Measurements from ENCODE around the gene WDR6. TPM values are rescaled to one million over a fixed set of nuclear protein-coding genes. Genes with fewer than 3 reads are reported as not detected.
"Not testable (repeated sequence)": the region's sequence is repeated elsewhere in the genome, so short reads cannot be mapped to it uniquely, and the experiment has no call there.

WDR6 gene
- polyA plus RNA-seq, 3 donors, result 192 to 229 (median 222) TPM

GRCh38 chr3:49006408-49007067 is 653 bp upstream of the WDR6 start:
- peak in 1 of 11 donors; percentile 15 for DNase-seq (ENCODE audit: extremely low read depth in 1 of 11, low read depth in 9 of 11, low spot score in 4 of 11)

- peak in 4 of 11 donors; percentile 59 to 83 (median 74) for DNase-seq (ENCODE audit: extremely low read depth in 1 of 11, low read depth in 9 of 11, low spot score in 4 of 11)
Measured at GRCh38 chr3:49007771-49008528, 759 bp downstream of the WDR6 start.

GRCh38 chr3:49008627-49009026 is 1.4 kb downstream of the WDR6 start:
- not testable (repeated sequence) for DNase-seq (ENCODE audit: extremely low read depth in 1 of 11, low read depth in 9 of 11, low spot score in 4 of 11)

- no peak for DNase-seq (ENCODE audit: extremely low read depth in 1 of 11, low read depth in 9 of 11, low spot score in 4 of 11)
Measured at GRCh38 chr3:49009396-49009795, 2.2 kb downstream of the WDR6 start.

GRCh38 chr3:49012441-49013017 is 5.3 kb downstream of the WDR6 start:
- DNase-seq (ENCODE audit: extremely low read depth in 1 of 11, low read depth in 9 of 11, low spot score in 4 of 11), result no peak

GRCh38 chr3:49013113-49013737 is 6.0 kb downstream of the WDR6 start:
- DNase-seq (ENCODE audit: extremely low read depth in 1 of 11, low read depth in 9 of 11, low spot score in 4 of 11), result no peak

GRCh38 chr3:49013738-49014660 is 6.8 kb downstream of the WDR6 start:
- DNase-seq (ENCODE audit: extremely low read depth in 1 of 11, low read depth in 9 of 11, low spot score in 4 of 11), result no peak

GRCh38 chr3:49015072-49015471 is 7.9 kb downstream of the WDR6 start:
- DNase-seq (ENCODE audit: extremely low read depth in 1 of 11, low read depth in 9 of 11, low spot score in 4 of 11), result no peak

GRCh38 chr3:49015765-49016164 is 8.6 kb downstream of the WDR6 start:
- DNase-seq (ENCODE audit: extremely low read depth in 1 of 11, low read depth in 9 of 11, low spot score in 4 of 11), result no peak

GRCh38 chr3:49016414-49017228 is 9.4 kb downstream of the WDR6 start:
- no peak for DNase-seq (ENCODE audit: extremely low read depth in 1 of 11, low read depth in 9 of 11, low spot score in 4 of 11)

GRCh38 chr3:49017229-49017970 is 10.2 kb downstream of the WDR6 start:
- DNase-seq (ENCODE audit: extremely low read depth in 1 of 11, low read depth in 9 of 11, low spot score in 4 of 11), result no peak

- peak in 2 of 11 donors; percentile 46 to 77 for DNase-seq (ENCODE audit: extremely low read depth in 1 of 11, low read depth in 9 of 11, low spot score in 4 of 11)
Measured at GRCh38 chr3:49017971-49018706, 10.9 kb downstream of the WDR6 start, which contains the start of gene DALRD3. DALRD3 (minus strand) TSS chr3:49018580; CDS start chr3:49018564, 16 bp downstream.

GRCh38 chr3:49018707-49019006 is 11.5 kb downstream of the WDR6 start:
- DNase-seq (ENCODE audit: extremely low read depth in 1 of 11, low read depth in 9 of 11, low spot score in 4 of 11), result no peak

- DNase-seq (ENCODE audit: extremely low read depth in 1 of 11, low read depth in 9 of 11, low spot score in 4 of 11), result no peak
Measured at GRCh38 chr3:49019941-49020329, 12.7 kb downstream of the WDR6 start.

GRCh38 chr3:49020330-49021212 is 13.4 kb downstream of the WDR6 start:
- DNase-seq (ENCODE audit: extremely low read depth in 1 of 11, low read depth in 9 of 11, low spot score in 4 of 11), result peak in 1 of 11 donors; percentile 9

Data from renal cortex interstitium (tissue), 11 donors.